Hepatocyte (in vitro differentiated cells): ENCODE results near the gene TRIM7. TPM values are rescaled to one million over a fixed set of nuclear protein-coding genes. Genes with fewer than 3 reads are reported as not detected.

ENCODE experiments used
- DNase-seq: peaks from one replicate; pipeline ENCODE4 v3.0.0-alpha.2; 2016; ENCODE audit warnings: low spot score
- H2AFZ ChIP-seq: fragments of 200-600 bp; sonication (generic); 2 replicates; pipeline ENCODE4 v1.6.0; 2016; ENCODE audit warnings: antibody characterized with exemption, mild to moderate bottlenecking
- H3K27ac ChIP-seq: fragments of 200-600 bp; sonication (generic); 2 replicates; pipeline ENCODE4 v1.5.1; 2016; ENCODE audit warnings: mild to moderate bottlenecking
- H3K27me3 ChIP-seq: fragments of 200-600 bp; sonication (generic); 2 replicates; pipeline ENCODE4 v1.6.1; 2016
- H3K36me3 ChIP-seq: fragments of 200-600 bp; sonication (generic); replicated peaks from 2 replicates; pipeline ENCODE4 v1.5.1; 2016; ENCODE audit warnings: low read depth; ENCODE audit not compliant: insufficient read depth
- H3K4me1 ChIP-seq: fragments of 200-600 bp; sonication (generic); 2 replicates; pipeline ENCODE4 v1.5.1; 2016; ENCODE audit warnings: mild to moderate bottlenecking, moderate library complexity; ENCODE audit not compliant: insufficient read depth
- H3K4me2 ChIP-seq: fragments of 200-600 bp; sonication (generic); 2 replicates; pipeline ENCODE4 v1.6.0; 2016
- H3K4me3 ChIP-seq: fragments of 200-600 bp; sonication (generic); 2 replicates; pipeline ENCODE4 v1.5.1; 2016; ENCODE audit warnings: mild to moderate bottlenecking
- H3K79me2 ChIP-seq: fragments of 200-600 bp; sonication (generic); 2 replicates; pipeline ENCODE4 v1.6.0; 2017; ENCODE audit warnings: mild to moderate bottlenecking
- H3K9me2 ChIP-seq: fragments of 200-600 bp; sonication (generic); replicated peaks from 2 replicates; pipeline ENCODE4 v1.6.0; 2017; ENCODE audit warnings: mild to moderate bottlenecking; ENCODE audit not compliant: insufficient read depth
- H3K9me3 ChIP-seq: fragments of 200-600 bp; sonication (generic); 2 replicates; pipeline ENCODE4 v1.5.1; 2016; ENCODE audit warnings: low read depth, mild to moderate bottlenecking
- H4K20me1 ChIP-seq: fragments of 200-600 bp; sonication (generic); 2 replicates; pipeline ENCODE4 v1.6.0; 2016; ENCODE audit warnings: mild to moderate bottlenecking; ENCODE audit not compliant: insufficient read depth, poor library complexity, severe bottlenecking
- CTCF ChIP-seq: fragments of 200-600 bp; sonication (generic); IDR thresholded peaks from 2 replicates; pipeline ENCODE4 v1.5.1; 2016; ENCODE audit warnings: antibody characterized with exemption, mild to moderate bottlenecking; ENCODE audit not compliant: poor library complexity
- EZH2 ChIP-seq: fragments of 200-600 bp; sonication (generic); IDR thresholded peaks from 2 replicates; pipeline ENCODE4 v1.6.1; 2016; ENCODE audit warnings: antibody characterized with exemption, mild to moderate bottlenecking, borderline replicate concordance
- EZH2phosphoT487 ChIP-seq: fragments of 200-600 bp; sonication (generic); IDR thresholded peaks from one replicate; pipeline ENCODE4 v1.6.1; 2018; ENCODE audit warnings: antibody characterized with exemption, mild to moderate bottlenecking, low read depth, moderate library complexity; ENCODE audit not compliant: unreplicated experiment, severe bottlenecking
- WGBS: methylation state at CpG from one replicate; pipeline ENCODE4 v1.1.6; 2016; ENCODE audit warnings: low lambda C conversion rate; ENCODE audit errors: missing lambda C conversion rate; 5-methylcytosine and 5-hydroxymethylcytosine counted together
- polyA plus RNA-seq: library from polyadenylated mRNA; unstranded; fragments of >200 nt; fragmentation: Nextera tagmentation; extraction: Ambion mirVana; gene quantifications from 2 replicates; pipeline ENCODE4 v1.2.1, GENCODE V29; 2016
- total RNA-seq: library from RNA; depleted of rRNA; stranded (reverse); fragments of >200 nt; gene quantifications from 2 replicates; pipeline ENCODE4 v1.2.3, GENCODE V29; 2014

Gene TRIM7
- total and polyA plus RNA-seq, 2 experiments from 2014 or later, result 0.35 TPM; not detected in 1

- Histone ChIP-seq H3K9me2 (no peaks in the 10 kb centered on the region), H3K79me2 (no peaks in the 10 kb centered on the region), H3K9me3 (no peaks in the 10 kb centered on the region), H3K27me3 (no peaks in the 10 kb centered on the region), H3K4me2 (peak overlapping the region; percentile 99), H4K20me1 (no peaks in the 10 kb centered on the region), H3K27ac (peak overlapping the region; percentile 46), H3K4me1 (peaks cover 4% of the 10 kb centered on the region), H3K36me3 (no peaks in the 10 kb centered on the region), H3K4me3 (peak overlapping the region; percentile 96), H2AFZ (peak overlapping the region; percentile 80)
- TF ChIP-seq CTCF, result peak; percentile 32
- no peak for TF ChIP-seq EZH2
- 1% methylated on average over 64 of the region's 66 CpGs for WGBS
- peak; percentile 77 for DNase-seq
Measured at GRCh38 chr5:181190711-181191525, 14.1 kb downstream of the TRIM7 start.

GRCh38 chr5:181189962-181190710, 14.9 kb downstream of the TRIM7 start:
- peak; percentile 35 for DNase-seq
- Histone ChIP-seq H4K20me1 (no peaks in the 10 kb centered on the region), H3K9me3 (no peaks in the 10 kb centered on the region), H3K4me3 (peak overlapping the region; percentile 96), H3K9me2 (no peaks in the 10 kb centered on the region), H3K27ac (no peak overlapping the region), H3K79me2 (no peaks in the 10 kb centered on the region), H3K36me3 (no peaks in the 10 kb centered on the region), H2AFZ (peak overlapping the region; percentile 80), H3K4me1 (peaks cover 4% of the 10 kb centered on the region), H3K4me2 (peak overlapping the region; percentile 99), H3K27me3 (no peaks in the 10 kb centered on the region)
- TF ChIP-seq EZH2phosphoT487, result no peak
- TF ChIP-seq EZH2, result no peak
- no peak for TF ChIP-seq CTCF
- WGBS, result 4% methylated on average over 52 of the region's 52 CpGs

GRCh38 chr5:181189363-181189961, 15.5 kb downstream of the TRIM7 start:
- peak overlapping the region; percentile 80 for H2AFZ ChIP-seq
- no peak overlapping the region for H3K27ac ChIP-seq
- H3K9me2 ChIP-seq, result no peaks in the 10 kb centered on the region
- peak overlapping the region; percentile 99 for H3K4me2 ChIP-seq
- no peaks in the 10 kb centered on the region for H3K9me3 ChIP-seq
- peak; percentile 48 for DNase-seq
- TF ChIP-seq EZH2 (no peak), CTCF (no peak), EZH2phosphoT487 (no peak)
- no peaks in the 10 kb centered on the region for H3K36me3 ChIP-seq
- H3K79me2 ChIP-seq, result no peaks in the 10 kb centered on the region
- WGBS, result 1% methylated on average over 41 of the region's 41 CpGs
- H3K4me3 ChIP-seq, result peak overlapping the region; percentile 96
- H3K27me3 ChIP-seq, result no peaks in the 10 kb centered on the region
- H3K4me1 ChIP-seq, result peaks cover 4% of the 10 kb centered on the region
- H4K20me1 ChIP-seq, result no peaks in the 10 kb centered on the region
